H1 (cell line): Measurements from ENCODE around the gene MBNL2.

Experiments
- RAD21 ChIP-seq, 2 experiments: IDR thresholded peaks in 1 of 2; conservative IDR thresholded peaks in 1 of 2; 2 replicates each; pipeline ENCODE4 v1.6.1; 2011; ENCODE audit warnings: low read depth in 2 of 2, low read length in 2 of 2, improper control_type of control experiment in 1 of 2, inconsistent platforms in 1 of 2, mild to moderate bottlenecking in 1 of 2, moderate library complexity in 1 of 2
- YY1 ChIP-seq: IDR thresholded peaks from 2 replicates; pipeline ENCODE4 v1.6.1; 2011; ENCODE audit warnings: low read depth, mild to moderate bottlenecking, low read length

- TF ChIP-seq YY1 (no peak), RAD21 (IDR thresholded peaks at IDR 0.05 in 1 of 2, conservative IDR thresholded peaks at IDR 0.05 in 1 of 2; ENCODE audit: low read depth in 2 of 2, low read length in 2 of 2) (no peak)
Measured at GRCh38 chr13:97193577-97193976, 28.6 kb upstream of the MBNL2 start.
